ENCODE results near the gene BTBD9. TPM values are rescaled to one million over a fixed set of nuclear protein-coding genes. Genes with fewer than 3 reads are reported as not detected.

BTBD9 gene
- total RNA-seq, 1 experiment from 2014 or later: 8.9 TPM

- Histone ChIP-seq H3K27ac (ENCODE audit: insufficient read length, low read depth, low read length) (no peak overlapping the region), H3K56ac (ENCODE audit: insufficient read length, low read depth, low read length) (no peak overlapping the region), H4K91ac (ENCODE audit: insufficient read length, low read depth, low read length) (no peak overlapping the region), H3K4ac (ENCODE audit: low read depth, low read length) (no peak overlapping the region), H3K23me2 (ENCODE audit: insufficient read length, low read depth, low read length, poor library complexity, severe bottlenecking) (no peaks in the 10 kb centered on the region), H3K9ac (ENCODE audit: extremely low read depth, insufficient read length, low read length) (no peak overlapping the region), H2BK12ac (ENCODE audit: insufficient read length, low read depth, low read length) (no peak overlapping the region), H2AK5ac (ENCODE audit: insufficient read length, low read length) (no peak overlapping the region), H2BK20ac (ENCODE audit: low read depth, low read length, poor library complexity, severe bottlenecking) (no peak overlapping the region), H3K23ac (ENCODE audit: insufficient read length, low read depth, low read length) (no peak overlapping the region), H3K79me2 (ENCODE audit: insufficient read depth, low read length) (no peaks in the 10 kb centered on the region), H3K27me3 (ENCODE audit: insufficient read depth, low read length) (no peaks in the 10 kb centered on the region), H2AFZ (ENCODE audit: low read length) (no peak overlapping the region), H3T11ph (ENCODE audit: low read length) (no peak overlapping the region), H3K18ac (ENCODE audit: insufficient read length, low read depth, low read length) (no peak overlapping the region), H2BK15ac (ENCODE audit: low read depth, low read length) (no peak overlapping the region), H4K8ac (replicated peaks; ENCODE audit: insufficient read length, low read depth, low read length) (no peak overlapping the region), H3K4me1 (ENCODE audit: insufficient read depth, low read length) (no peaks in the 10 kb centered on the region; the same call in 1 of the 2 replicates), H3K79me1 (ENCODE audit: insufficient read depth, low read depth, low read length, poor library complexity, severe bottlenecking) (no peaks in the 10 kb centered on the region), H3K9me3 (ENCODE audit: control insufficient read depth, low read depth, low read length) (no peaks in the 10 kb centered on the region), H3K14ac (ENCODE audit: insufficient read depth, low read length) (no peak overlapping the region), H4K5ac (ENCODE audit: insufficient read length, low read depth, low read length) (no peak overlapping the region), H4K20me1 (ENCODE audit: control insufficient read depth, insufficient read depth, insufficient read length) (no peaks in the 10 kb centered on the region), H2BK120ac (ENCODE audit: low read depth, low read length, poor library complexity, severe bottlenecking) (no peak overlapping the region), H3K4me2 (ENCODE audit: insufficient read depth, insufficient read length, low read length) (no peak overlapping the region), H2BK5ac (ENCODE audit: insufficient read length, low read length) (no peak overlapping the region)
- DNase-seq: no peak
- H3K27ac Mint-ChIP-seq: no peak overlapping the region
- TF ChIP-seq CTCF (conservative IDR thresholded peaks at IDR 0.05): no peak
- no peaks in the 10 kb centered on the region for H3K36me3 Mint-ChIP-seq (ENCODE audit: insufficient read depth in 1 of 3, low read depth in 3 of 3)
- H3K27me3 Mint-ChIP-seq (ENCODE audit: low read depth): no peaks in the 10 kb centered on the region
- no peak overlapping the region for H3K4me3 Mint-ChIP-seq
- no CpG with 5 or more reads among the region's 1 CpG for WGBS (ENCODE audit: extremely low coverage, insufficient read length, low lambda C conversion rate)
- no peaks in the 10 kb centered on the region for H3K9me3 Mint-ChIP-seq
- H3K4me1 Mint-ChIP-seq: peaks cover 7 to 18% of the 10 kb centered on the region in 2 experiments
These were observed 201.6 kb downstream of the BTBD9 start for GRCh38 chr6:38438097-38438496.

Measured in H9 (cell line).